Measurements from ENCODE around the gene EVC.

GRCh38 chr4:5707778-5708448 lies 3.1 kb upstream of the EVC start:
- TF ChIP-seq SIN3A (conservative IDR thresholded peaks at IDR 0.05 in 1 of 2, IDR thresholded peaks at IDR 0.05 in 1 of 2; ENCODE audit: low read depth in 1 of 2, low read length in 2 of 2) = no peak
- TF ChIP-seq TAF1 (IDR thresholded peaks at IDR 0.05; ENCODE audit: low read depth, low read length) = 0 out of 2 replicates have a peak, but pooled peaks have one; percentile 1
- TF ChIP-seq, protein P1, sequence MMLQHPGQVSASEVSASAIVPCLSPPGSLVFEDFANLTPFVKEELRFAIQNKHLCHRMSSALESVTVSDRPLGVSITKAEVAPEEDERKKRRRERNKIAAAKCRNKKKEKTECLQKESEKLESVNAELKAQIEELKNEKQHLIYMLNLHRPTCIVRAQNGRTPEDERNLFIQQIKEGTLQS (IDR thresholded peaks at IDR 0.05; ENCODE audit: insufficient read depth, low read depth, low read length) = no peak
- no peak for TF ChIP-seq RFX5 (IDR thresholded peaks at IDR 0.05; ENCODE audit: borderline replicate concordance, low read depth, low read length)
- TF ChIP-seq, protein P2, sequence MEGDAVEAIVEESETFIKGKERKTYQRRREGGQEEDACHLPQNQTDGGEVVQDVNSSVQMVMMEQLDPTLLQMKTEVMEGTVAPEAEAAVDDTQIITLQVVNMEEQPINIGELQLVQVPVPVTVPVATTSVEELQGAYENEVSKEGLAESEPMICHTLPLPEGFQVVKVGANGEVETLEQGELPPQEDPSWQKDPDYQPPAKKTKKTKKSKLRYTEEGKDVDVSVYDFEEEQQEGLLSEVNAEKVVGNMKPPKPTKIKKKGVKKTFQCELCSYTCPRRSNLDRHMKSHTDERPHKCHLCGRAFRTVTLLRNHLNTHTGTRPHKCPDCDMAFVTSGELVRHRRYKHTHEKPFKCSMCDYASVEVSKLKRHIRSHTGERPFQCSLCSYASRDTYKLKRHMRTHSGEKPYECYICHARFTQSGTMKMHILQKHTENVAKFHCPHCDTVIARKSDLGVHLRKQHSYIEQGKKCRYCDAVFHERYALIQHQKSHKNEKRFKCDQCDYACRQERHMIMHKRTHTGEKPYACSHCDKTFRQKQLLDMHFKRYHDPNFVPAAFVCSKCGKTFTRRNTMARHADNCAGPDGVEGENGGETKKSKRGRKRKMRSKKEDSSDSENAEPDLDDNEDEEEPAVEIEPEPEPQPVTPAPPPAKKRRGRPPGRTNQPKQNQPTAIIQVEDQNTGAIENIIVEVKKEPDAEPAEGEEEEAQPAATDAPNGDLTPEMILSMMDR (IDR thresholded peaks at IDR 0.05; ENCODE audit: control extremely low read depth in 1 of 3, insufficient read depth in 1 of 3, low read depth in 1 of 3, low read length in 3 of 3) = no peak
- TF ChIP-seq BCL11A (IDR thresholded peaks at IDR 0.05; ENCODE audit: low read depth in 2 of 2, low read length in 2 of 2) = no peak
- TF ChIP-seq CHD2 (IDR thresholded peaks at IDR 0.05; ENCODE audit: low read length) = no peak
- no peak for TF ChIP-seq JUN (IDR thresholded peaks at IDR 0.05; ENCODE audit: low read depth, low read length)
- no peak for TF ChIP-seq POLR2AphosphoS5 (IDR thresholded peaks at IDR 0.05; ENCODE audit: low read depth, low read length)
- TF ChIP-seq KDM5A (IDR thresholded peaks at IDR 0.05; ENCODE audit: low read length) = no peak
- TF ChIP-seq JUND (IDR thresholded peaks at IDR 0.05; ENCODE audit: low read length) = no peak

All from H1 (cell line).